GM19099 (cell line): ENCODE results near the gene CAMK4.

ENCODE experiments used
- POLR2A ChIP-seq: IDR thresholded peaks from 3 replicates; pipeline ENCODE4 v1.6.1; 2011; ENCODE audit warnings: low read depth; ENCODE audit not compliant: insufficient read length; ENCODE audit errors: extremely low read depth

The CAMK4 gene

DNA sequence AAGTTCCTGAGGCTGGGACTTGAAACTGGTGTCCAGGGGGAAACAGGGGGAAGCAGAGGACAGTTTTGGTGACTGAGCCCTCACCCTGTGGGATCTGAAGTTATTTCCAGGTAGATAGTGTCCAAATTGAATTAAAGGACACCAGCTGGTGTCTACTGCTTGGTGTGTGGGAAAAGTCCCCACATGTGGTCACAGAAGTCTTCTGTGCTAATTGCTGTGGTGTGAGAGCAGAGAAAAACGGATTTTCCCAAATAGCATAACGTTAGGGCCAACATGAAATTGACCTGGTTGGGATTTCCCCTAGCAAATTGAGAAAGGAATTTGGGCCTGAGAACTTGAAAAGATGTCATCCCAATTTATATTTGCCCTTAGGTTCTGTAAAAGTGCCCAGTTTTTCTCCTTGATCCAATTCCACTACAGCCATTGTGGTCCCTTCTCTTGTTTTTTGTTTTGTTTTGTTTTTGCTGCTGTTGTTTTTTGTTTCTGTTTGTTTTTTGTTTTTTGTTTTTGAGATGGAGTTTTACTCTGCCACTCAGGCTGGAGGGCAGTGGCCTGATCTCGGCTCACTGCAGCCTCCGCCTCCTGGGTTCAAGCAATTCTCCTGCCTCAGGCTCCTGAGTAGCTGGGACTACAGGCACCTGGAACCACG, 293.8 kb downstream of the CAMK4 start:
- no peak for TF ChIP-seq POLR2A

DNA sequence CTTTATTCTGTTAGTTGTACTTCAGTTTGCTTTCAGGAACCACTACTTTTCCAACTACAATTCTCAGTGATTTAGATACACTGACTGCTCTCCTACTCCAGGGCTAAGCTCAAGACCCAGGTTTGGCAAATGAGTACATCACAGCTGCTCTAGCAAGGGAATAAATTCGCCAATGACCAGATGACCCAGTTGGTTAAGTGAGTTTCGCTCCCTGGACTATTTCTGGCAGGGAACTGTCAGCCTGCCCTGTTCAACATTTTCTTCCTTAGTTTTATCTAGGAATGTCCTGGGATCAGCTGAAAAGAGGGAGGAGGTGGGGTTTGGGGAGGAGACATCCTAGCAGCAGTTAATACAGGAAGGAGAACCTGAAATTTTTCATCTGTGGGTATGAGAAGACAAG, 294.6 kb downstream of the CAMK4 start:
- TF ChIP-seq POLR2A = no peak

DNA sequence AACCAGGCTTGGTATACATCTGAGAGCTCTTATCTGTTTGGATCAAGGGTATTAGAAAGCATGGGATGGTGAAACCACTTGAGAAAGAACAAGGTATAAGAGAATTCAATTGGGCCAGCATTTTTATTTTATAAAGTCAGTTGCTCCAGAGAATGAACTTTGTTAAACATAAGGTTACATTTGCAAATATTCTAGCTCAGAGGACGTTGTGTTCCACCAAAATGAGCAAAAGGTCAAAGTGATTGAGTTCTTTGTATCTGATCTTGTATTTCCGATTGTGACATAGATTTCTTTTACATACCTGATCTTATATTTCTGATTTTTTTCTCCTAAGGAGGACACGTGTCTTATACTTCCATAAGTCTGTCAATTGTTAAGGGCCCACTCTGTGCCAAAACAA, 296.7 kb downstream of the CAMK4 start:
- TF ChIP-seq POLR2A = no peak

DNA sequence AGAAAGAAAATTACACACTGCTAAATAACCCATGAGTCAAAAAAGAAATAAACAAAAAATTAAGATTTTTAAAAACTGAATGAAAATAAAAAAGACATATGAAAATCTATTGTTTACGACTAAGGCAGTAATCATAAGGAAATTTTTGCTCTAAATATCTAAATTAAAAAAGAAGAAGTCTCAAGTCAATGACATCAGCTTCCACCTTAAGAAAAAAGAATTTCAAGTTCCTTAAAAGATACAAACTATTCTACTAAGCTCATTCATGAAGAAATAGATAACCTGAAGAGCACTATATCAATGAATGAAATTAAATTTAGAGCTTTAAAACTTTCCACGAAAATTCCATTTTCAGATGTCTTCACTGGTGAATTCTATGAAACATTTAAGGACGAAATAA, 303.9 kb downstream of the CAMK4 start:
- no peak for TF ChIP-seq POLR2A

DNA sequence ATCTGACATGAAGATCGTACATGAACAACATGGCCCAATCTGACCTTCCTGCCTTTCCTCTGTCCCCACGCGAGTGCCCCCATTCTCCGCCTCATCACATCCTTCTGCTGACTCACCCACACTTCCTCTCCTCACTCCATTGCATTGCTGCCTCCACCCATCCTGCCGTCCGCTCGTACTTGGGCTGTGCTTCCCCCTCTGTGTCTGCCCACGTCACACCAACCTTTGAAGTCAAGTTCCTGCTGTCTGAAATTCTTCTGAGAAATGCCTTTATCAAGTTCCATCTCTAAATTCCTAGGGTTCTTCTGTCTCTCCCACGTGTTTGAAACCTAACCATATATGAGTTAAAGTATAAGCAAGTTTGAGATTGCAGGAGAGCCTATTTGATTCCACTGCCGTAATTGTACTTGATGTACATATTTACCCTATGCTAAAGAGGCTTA, 306.1 kb downstream of the CAMK4 start:
- peak; percentile 44 for TF ChIP-seq POLR2A

DNA sequence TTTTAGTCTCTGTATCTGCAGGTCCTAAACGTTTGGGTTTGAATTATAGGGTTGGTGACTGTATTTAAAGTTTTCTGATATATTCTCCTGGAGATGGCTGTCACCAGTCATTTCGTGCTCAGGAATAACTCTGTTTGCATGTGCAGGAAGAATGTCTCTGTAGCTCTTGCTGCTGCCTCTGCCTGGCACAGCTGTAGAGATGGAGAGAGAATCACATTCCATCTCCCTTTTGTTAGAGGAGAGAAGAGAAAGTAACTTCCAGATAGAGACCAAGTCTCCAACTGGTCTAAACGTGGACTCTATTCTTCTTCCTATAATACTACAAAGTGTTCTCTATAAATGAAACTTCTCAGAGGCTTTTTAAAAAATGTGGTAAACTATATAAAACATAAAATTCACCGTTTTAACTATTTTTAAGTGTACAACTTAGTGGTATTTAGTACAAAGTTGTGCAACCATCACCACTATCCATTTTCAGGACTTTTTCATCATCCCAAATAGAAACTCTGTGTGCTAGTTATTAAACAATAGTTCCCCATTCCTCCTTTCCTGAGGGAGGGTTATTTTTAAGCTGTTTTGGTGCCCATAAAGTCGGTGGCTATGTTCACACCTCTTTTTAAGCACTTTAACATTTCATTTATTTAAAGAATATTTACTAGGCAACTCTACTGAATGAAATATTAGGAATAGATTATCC, 308.9 kb downstream of the CAMK4 start:
- no peak for TF ChIP-seq POLR2A

DNA sequence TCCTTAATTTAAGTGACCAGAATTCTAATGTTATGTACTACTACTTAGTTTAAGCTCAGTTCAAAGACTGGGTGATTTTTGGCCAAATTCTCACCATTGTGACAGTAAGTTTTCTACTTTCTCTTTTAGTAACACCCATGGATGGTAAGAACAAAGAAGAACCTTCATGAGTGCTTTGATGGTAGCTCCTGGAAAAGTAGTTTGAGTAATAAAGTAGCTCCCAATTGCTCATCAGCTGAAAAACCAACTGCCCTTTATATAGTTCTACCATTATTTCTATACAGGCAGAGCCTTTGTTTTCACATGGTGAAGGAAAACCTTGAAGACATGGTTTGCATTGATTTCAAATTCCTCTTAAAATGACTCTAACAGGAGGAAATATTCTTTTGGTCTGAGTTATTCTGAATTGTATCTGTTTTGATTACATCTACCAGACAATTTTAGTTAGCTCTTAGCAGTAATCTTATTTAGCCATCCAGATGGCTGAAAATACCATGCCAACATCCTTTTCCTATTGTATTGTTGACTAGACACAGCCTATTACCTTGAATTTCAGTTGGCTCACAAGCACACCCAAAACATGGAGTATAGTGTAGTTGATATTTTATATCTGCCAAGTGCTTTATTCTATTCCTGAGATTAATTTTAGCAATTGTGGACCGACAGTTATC, 311.8 kb downstream of the CAMK4 start:
- TF ChIP-seq POLR2A = no peak

DNA sequence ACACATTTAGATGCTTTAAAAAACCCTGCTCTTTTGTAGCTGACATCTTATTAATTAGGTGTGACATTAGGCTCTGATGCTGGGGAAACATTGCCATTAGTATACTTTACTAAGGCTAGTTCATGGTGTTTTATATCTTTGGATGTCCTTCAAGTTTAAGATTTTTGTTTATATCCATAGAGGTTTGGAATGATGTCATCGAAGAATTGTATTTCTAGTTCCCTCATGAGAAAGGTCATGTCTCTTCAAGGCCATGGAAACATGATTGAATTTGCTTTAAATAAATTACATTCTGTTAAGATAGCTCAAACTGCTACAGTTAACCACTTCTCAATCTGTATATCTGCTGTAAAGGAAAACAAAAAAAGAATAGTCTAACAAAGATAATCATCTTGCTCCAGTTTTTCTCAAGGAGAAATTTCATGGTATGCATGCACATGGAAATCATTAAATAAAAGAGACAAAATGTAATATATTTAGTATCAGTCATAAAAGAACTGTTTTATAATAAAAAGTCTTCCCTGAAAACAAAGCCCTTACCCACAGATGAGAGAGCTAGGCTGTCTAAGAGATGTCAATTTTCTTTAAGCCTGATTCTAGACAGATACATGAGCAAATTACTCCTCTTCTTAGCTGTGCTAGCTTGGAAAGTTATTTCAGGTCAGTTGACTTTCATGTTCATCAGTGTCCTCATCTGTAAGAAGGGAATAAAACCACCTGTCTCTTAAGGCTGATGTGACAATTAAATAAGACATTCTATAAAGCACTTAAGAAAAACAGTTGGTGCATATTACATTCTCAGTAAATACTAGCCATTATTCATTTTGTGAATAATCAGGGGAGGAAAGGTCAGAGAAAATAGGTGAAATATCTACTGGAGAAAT, 313.2 kb downstream of the CAMK4 start:
- no peak for TF ChIP-seq POLR2A
